ENCODE measurements around the gene RP9. TPM values are rescaled to one million over a fixed set of nuclear protein-coding genes. Genes with fewer than 3 reads are reported as not detected.

Gene RP9
- total RNA-seq, 1 experiment from 2014 or later: 10.7 TPM

DNA sequence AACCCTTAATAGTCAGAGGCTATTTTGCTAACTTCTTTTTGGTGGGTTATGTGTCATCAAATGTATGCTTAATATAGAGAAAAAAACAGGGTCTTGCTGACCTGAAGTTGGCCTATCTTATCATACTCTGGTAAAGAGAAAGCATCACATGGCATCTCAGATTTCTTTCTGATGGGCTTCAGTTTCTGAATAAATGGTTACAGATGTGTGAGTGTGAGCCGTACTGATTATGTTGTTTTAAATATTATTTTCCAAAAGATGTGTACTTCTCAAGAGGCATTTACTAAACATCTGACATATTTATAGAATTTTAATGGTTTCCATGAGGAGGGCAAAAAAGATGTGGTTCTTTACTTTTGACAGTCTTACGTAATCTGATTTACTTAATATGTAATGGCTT, 48.6 kb upstream of the RP9 start:
- Mint-ChIP-seq H3K9me3 (0 out of 2 replicates have a peak, but pooled peaks cover 4% of the 10 kb centered on the region), H3K4me1 (no peaks in the 10 kb centered on the region), H3K27ac (no peak overlapping the region), H3K27me3 (ENCODE audit: low read depth) (peaks cover under 1% of the 10 kb centered on the region; the same call in 1 of the 2 replicates), H3K36me3 (no peaks in the 10 kb centered on the region), H3K4me3 (no peak overlapping the region)
- CTCF ChIA-PET: no interaction called here
- POLR2A ChIA-PET: no interaction called here
- ATAC-seq (no peak), DNase-seq (ENCODE audit: low spot score) (no peak)
- TF ChIP-seq, protein P1, sequence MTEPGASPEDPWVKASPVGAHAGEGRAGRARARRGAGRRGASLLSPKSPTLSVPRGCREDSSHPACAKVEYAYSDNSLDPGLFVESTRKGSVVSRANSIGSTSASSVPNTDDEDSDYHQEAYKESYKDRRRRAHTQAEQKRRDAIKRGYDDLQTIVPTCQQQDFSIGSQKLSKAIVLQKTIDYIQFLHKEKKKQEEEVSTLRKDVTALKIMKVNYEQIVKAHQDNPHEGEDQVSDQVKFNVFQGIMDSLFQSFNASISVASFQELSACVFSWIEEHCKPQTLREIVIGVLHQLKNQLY (CRISPR knock-in tag; IDR thresholded peaks at IDR 0.05): no peak
- TF ChIP-seq NR3C1 (CRISPR knock-in tag; conservative IDR thresholded peaks at IDR 0.05; ENCODE audit: low read depth) (no peak), ZNF263 (CRISPR knock-in tag; IDR thresholded peaks at IDR 0.05; ENCODE audit: low read depth) (no peak), NFATC4 (CRISPR knock-in tag; IDR thresholded peaks at IDR 0.05) (no peak), ZNF219 (CRISPR knock-in tag; IDR thresholded peaks at IDR 0.05; ENCODE audit: borderline replicate concordance) (no peak), ELF4 (CRISPR knock-in tag; IDR thresholded peaks at IDR 0.05; ENCODE audit: low read depth) (no peak)

DNA sequence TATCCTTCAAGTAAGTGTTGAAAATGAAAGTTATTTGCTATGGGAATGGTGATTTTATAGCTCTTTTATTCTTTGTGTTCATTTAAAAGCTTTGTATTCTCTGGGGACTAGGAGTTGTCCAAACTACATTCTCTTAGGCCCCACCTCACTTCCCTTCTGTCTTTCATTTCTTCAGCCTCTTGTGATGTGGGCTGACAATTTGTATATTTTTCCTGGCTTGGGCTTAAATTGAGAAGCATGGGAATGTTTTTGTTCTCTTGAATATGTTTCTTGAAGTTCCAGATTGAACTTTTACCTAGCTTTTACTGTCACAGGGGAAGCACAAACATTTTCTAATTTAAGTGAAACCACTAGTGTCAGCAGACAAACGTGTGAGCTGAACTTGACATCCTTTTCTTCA, 48.1 kb upstream of the RP9 start:
- TF ChIP-seq FOXP1 (CRISPR knock-in tag; IDR thresholded peaks at IDR 0.05; ENCODE audit: borderline replicate concordance): no peak
- TF ChIP-seq, protein P2, sequence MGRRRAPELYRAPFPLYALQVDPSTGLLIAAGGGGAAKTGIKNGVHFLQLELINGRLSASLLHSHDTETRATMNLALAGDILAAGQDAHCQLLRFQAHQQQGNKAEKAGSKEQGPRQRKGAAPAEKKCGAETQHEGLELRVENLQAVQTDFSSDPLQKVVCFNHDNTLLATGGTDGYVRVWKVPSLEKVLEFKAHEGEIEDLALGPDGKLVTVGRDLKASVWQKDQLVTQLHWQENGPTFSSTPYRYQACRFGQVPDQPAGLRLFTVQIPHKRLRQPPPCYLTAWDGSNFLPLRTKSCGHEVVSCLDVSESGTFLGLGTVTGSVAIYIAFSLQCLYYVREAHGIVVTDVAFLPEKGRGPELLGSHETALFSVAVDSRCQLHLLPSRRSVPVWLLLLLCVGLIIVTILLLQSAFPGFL (CRISPR knock-in tag; IDR thresholded peaks at IDR 0.05; ENCODE audit: borderline replicate concordance): no peak
- DNase-seq (ENCODE audit: low spot score) (no peak), ATAC-seq (no peak)
- Mint-ChIP-seq H3K36me3 (no peaks in the 10 kb centered on the region), H3K9me3 (0 out of 2 replicates have a peak, but pooled peaks cover 4% of the 10 kb centered on the region), H3K4me3 (no peak overlapping the region), H3K27ac (no peak overlapping the region), H3K4me1 (no peaks in the 10 kb centered on the region), H3K27me3 (ENCODE audit: low read depth) (no peaks in the 10 kb centered on the region)
- CTCF ChIA-PET: no interaction called here
- POLR2A ChIA-PET: no interaction called here

DNA sequence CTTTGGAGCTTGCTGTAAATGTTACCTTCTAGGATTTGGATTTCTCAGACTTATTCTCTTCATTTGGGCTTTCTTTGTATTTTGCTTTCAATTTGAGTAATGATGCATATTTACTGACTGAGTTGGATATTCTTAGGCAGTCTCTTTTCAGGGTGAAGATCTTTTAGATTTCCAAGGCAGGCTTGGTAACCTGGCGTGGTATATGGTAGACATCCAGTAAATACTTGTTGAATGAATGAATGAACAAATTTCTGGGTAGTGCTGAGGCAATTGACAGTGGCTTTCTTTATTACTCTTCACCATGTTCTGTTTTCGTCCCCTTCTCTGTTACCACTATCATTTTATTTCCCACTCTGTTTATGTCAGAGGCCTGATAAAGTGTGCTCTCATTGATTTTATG, 47.2 kb upstream of the RP9 start:
- Mint-ChIP-seq H3K27ac (no peak overlapping the region), H3K27me3 (ENCODE audit: low read depth) (no peaks in the 10 kb centered on the region; the same call in 1 of the 2 replicates), H3K36me3 (no peaks in the 10 kb centered on the region), H3K4me1 (no peaks in the 10 kb centered on the region), H3K4me3 (no peak overlapping the region), H3K9me3 (no peaks in the 10 kb centered on the region)
- POLR2A ChIA-PET: no interaction called here
- TF ChIP-seq ZNF671 (CRISPR knock-in tag; IDR thresholded peaks at IDR 0.05): no peak
- no peak for TF ChIP-seq OVOL2 (CRISPR knock-in tag; IDR thresholded peaks at IDR 0.05; ENCODE audit: borderline replicate concordance)
- no peak for TF ChIP-seq NFYB (CRISPR knock-in tag; conservative IDR thresholded peaks at IDR 0.05; ENCODE audit: low read depth)
- TF ChIP-seq CREB1 (CRISPR knock-in tag; IDR thresholded peaks at IDR 0.05): no peak
- TF ChIP-seq ZBTB21 (CRISPR knock-in tag; IDR thresholded peaks at IDR 0.05; ENCODE audit: borderline replicate concordance): no peak
- TF ChIP-seq, protein P3, sequence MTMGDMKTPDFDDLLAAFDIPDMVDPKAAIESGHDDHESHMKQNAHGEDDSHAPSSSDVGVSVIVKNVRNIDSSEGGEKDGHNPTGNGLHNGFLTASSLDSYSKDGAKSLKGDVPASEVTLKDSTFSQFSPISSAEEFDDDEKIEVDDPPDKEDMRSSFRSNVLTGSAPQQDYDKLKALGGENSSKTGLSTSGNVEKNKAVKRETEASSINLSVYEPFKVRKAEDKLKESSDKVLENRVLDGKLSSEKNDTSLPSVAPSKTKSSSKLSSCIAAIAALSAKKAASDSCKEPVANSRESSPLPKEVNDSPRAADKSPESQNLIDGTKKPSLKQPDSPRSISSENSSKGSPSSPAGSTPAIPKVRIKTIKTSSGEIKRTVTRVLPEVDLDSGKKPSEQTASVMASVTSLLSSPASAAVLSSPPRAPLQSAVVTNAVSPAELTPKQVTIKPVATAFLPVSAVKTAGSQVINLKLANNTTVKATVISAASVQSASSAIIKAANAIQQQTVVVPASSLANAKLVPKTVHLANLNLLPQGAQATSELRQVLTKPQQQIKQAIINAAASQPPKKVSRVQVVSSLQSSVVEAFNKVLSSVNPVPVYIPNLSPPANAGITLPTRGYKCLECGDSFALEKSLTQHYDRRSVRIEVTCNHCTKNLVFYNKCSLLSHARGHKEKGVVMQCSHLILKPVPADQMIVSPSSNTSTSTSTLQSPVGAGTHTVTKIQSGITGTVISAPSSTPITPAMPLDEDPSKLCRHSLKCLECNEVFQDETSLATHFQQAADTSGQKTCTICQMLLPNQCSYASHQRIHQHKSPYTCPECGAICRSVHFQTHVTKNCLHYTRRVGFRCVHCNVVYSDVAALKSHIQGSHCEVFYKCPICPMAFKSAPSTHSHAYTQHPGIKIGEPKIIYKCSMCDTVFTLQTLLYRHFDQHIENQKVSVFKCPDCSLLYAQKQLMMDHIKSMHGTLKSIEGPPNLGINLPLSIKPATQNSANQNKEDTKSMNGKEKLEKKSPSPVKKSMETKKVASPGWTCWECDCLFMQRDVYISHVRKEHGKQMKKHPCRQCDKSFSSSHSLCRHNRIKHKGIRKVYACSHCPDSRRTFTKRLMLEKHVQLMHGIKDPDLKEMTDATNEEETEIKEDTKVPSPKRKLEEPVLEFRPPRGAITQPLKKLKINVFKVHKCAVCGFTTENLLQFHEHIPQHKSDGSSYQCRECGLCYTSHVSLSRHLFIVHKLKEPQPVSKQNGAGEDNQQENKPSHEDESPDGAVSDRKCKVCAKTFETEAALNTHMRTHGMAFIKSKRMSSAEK (CRISPR knock-in tag; IDR thresholded peaks at IDR 0.05; ENCODE audit: borderline replicate concordance): no peak
- TF ChIP-seq TEAD4 (CRISPR knock-in tag; IDR thresholded peaks at IDR 0.05): no peak
- no peak for TF ChIP-seq ZNF138 (CRISPR knock-in tag; conservative IDR thresholded peaks at IDR 0.05)
- TF ChIP-seq NR1H2 (CRISPR knock-in tag; IDR thresholded peaks at IDR 0.05): no peak
- ATAC-seq: no peak
- CTCF ChIA-PET: no interaction called here
- DNase-seq (ENCODE audit: low spot score): no peak
